GM23338 (cell line): Measurements from ENCODE around the gene TUBB2A. TPM values are rescaled to one million over a fixed set of nuclear protein-coding genes. Genes with fewer than 3 reads are reported as not detected.

Experiments used
- ATAC-seq: fragments of 200-7000 bp; cut with Tn5 transposase; 3 replicates; pipeline ENCODE4 v1.9.1; 2020
- DNase-seq: peaks from one replicate; pipeline ENCODE4 v3.0.0-alpha.2; 2015; ENCODE audit warnings: low spot score
- H2AFZ ChIP-seq: fragments of 200-600 bp; sonication (generic); 2 replicates; pipeline ENCODE4 v1.8.0; 2016; ENCODE audit warnings: antibody characterized with exemption, mild to moderate bottlenecking, moderate library complexity
- H3F3A ChIP-seq: fragments of 200-600 bp; sonication (generic); replicated peaks from 2 replicates; pipeline ENCODE4 v1.8.0; 2017; ENCODE audit warnings: antibody characterized with exemption, mixed run types, low read depth
- H3K27ac ChIP-seq: fragments of 200-600 bp; sonication (generic); 2 replicates; pipeline ENCODE4 v1.6.1; 2016; ENCODE audit warnings: low read depth
- H3K27me3 ChIP-seq: fragments of 200-600 bp; sonication (generic); 2 replicates; pipeline ENCODE4 v1.8.0; 2016; ENCODE audit warnings: mild to moderate bottlenecking, mixed run types, moderate library complexity; ENCODE audit not compliant: insufficient read depth
- H3K36me3 ChIP-seq: fragments of 200-600 bp; sonication (generic); 2 replicates; pipeline ENCODE4 v1.8.0; 2016; ENCODE audit warnings: mild to moderate bottlenecking; ENCODE audit not compliant: insufficient read depth
- H3K4me1 ChIP-seq: fragments of 200-600 bp; sonication (generic); 2 replicates; pipeline ENCODE4 v1.8.0; 2016; ENCODE audit warnings: mild to moderate bottlenecking, moderate library complexity; ENCODE audit not compliant: insufficient read depth
- H3K4me2 ChIP-seq: fragments of 200-600 bp; sonication (generic); 2 replicates; pipeline ENCODE4 v1.7.1; 2017; ENCODE audit warnings: mixed run types
- H3K4me3 ChIP-seq: fragments of 200-600 bp; sonication (generic); 2 replicates; pipeline ENCODE4 v1.6.1; 2016; ENCODE audit warnings: mixed run types
- H3K79me2 ChIP-seq: fragments of 200-600 bp; sonication (generic); replicated peaks from 2 replicates; pipeline ENCODE4 v1.8.0; 2017; ENCODE audit warnings: mild to moderate bottlenecking; ENCODE audit not compliant: insufficient read depth
- H3K9me2 ChIP-seq: fragments of 200-600 bp; sonication (generic); 2 replicates; pipeline ENCODE4 v1.8.0; 2017; ENCODE audit not compliant: insufficient read depth
- H4K20me1 ChIP-seq: fragments of 200-600 bp; sonication (generic); replicated peaks from 2 replicates; pipeline ENCODE4 v1.8.0; 2017; ENCODE audit warnings: mild to moderate bottlenecking; ENCODE audit not compliant: insufficient read depth
- H3K27ac Mint-ChIP-seq: 2 replicates; pipeline ENCODE4 v1.8.0; 2020; ENCODE audit warnings: inconsistent platforms, mild to moderate bottlenecking, moderate library complexity, mixed read lengths
- H3K27me3 Mint-ChIP-seq: 3 replicates; pipeline ENCODE4 v1.8.0; 2022; ENCODE audit warnings: low read depth, mild to moderate bottlenecking, moderate library complexity, mixed read lengths, inconsistent platforms; ENCODE audit not compliant: insufficient read depth, poor library complexity
- H3K36me3 Mint-ChIP-seq: 3 replicates; pipeline ENCODE4 v1.8.0; 2021; ENCODE audit warnings: low read depth, mild to moderate bottlenecking, inconsistent platforms, moderate library complexity, mixed read lengths
- H3K4me1 Mint-ChIP-seq: 3 replicates; pipeline ENCODE4 v1.8.0; 2020; ENCODE audit warnings: mild to moderate bottlenecking, inconsistent platforms, mixed read lengths
- H3K4me3 Mint-ChIP-seq: 3 replicates; pipeline ENCODE4 v1.8.0; 2021; ENCODE audit warnings: moderate library complexity, mild to moderate bottlenecking, inconsistent platforms, mixed read lengths
- H3K9me3 Mint-ChIP-seq: 3 replicates; pipeline ENCODE4 v1.8.0; 2020; ENCODE audit warnings: moderate library complexity, mild to moderate bottlenecking, inconsistent platforms, mixed read lengths
- CTCF ChIP-seq, 2 experiments: fragments of 200-600 bp in 1 of 2; sonication (generic) in 1 of 2; conservative IDR thresholded peaks; 2 replicates each; pipeline versions ENCODE4 v1.5.1 to v1.6.1; 2016 to 2017; ENCODE audit warnings: antibody characterized with exemption in 2 of 2, low read depth in 2 of 2, mild to moderate bottlenecking in 2 of 2, moderate library complexity in 1 of 2
- EZH2phosphoT487 ChIP-seq: fragments of 200-600 bp; sonication (generic); IDR thresholded peaks from one replicate; pipeline ENCODE4 v1.8.1; 2018; ENCODE audit warnings: antibody characterized with exemption; ENCODE audit not compliant: unreplicated experiment
- REST ChIP-seq: IDR thresholded peaks from one replicate; pipeline ENCODE4 v1.6.1; 2018; ENCODE audit warnings: antibody characterized with exemption; ENCODE audit not compliant: unreplicated experiment
- STAT1 ChIP-seq: IDR thresholded peaks from one replicate; pipeline ENCODE4 v1.6.1; 2016; ENCODE audit warnings: antibody characterized with exemption; ENCODE audit not compliant: unreplicated experiment
- ZNF114 ChIP-seq: fragments of 250-450 bp; sonication (Bioruptor Pico); IDR thresholded peaks from 2 replicates; pipeline ENCODE4 v1.5.0; 2020; ENCODE audit warnings: mild to moderate bottlenecking, moderate library complexity
- ZNF331 ChIP-seq: fragments of 250-450 bp; sonication (Bioruptor Pico); IDR thresholded peaks from 2 replicates; pipeline ENCODE4 v1.5.0; 2020; ENCODE audit warnings: low read depth, mild to moderate bottlenecking, moderate library complexity
- polyA plus RNA-seq: library from polyadenylated mRNA; unstranded; fragments of >200 nt; fragmentation: Nextera tagmentation; extraction: Ambion mirVana; gene quantifications from 2 replicates; pipeline ENCODE4 v1.2.1, GENCODE V29; 2016
- total RNA-seq: library from RNA; depleted of rRNA; stranded (reverse); fragments of >200 nt; shearing (Covaris generic); gene quantifications from 2 replicates; pipeline ENCODE4 v1.2.3, GENCODE V29; 2014

TUBB2A gene
- total and polyA plus RNA-seq, 2 experiments from 2014 or later: 305 to 376 TPM

- peak; percentile 56 for ATAC-seq
- peaks cover 20% of the 10 kb centered on the region for H3K4me1 Mint-ChIP-seq
- H3K36me3 ChIP-seq: peaks cover 17% of the 10 kb centered on the region
Measured at GRCh38 chr6:3143158-3143557, 14.2 kb downstream of the TUBB2A start.

More at GRCh38 chr6:3143158-3143557, 14.2 kb downstream of the TUBB2A start:
- Histone ChIP-seq H3K79me2 (no peaks in the 10 kb centered on the region; the same call in 1 of the 2 replicates), H3K9me2 (no peaks in the 10 kb centered on the region), H4K20me1 (no peaks in the 10 kb centered on the region), H3K4me2 (no peak overlapping the region), H3K4me1 (peaks cover 15% of the 10 kb centered on the region), H3K27me3 (no peaks in the 10 kb centered on the region), H2AFZ (no peak overlapping the region), H3K4me3 (no peak overlapping the region), H3F3A (peaks cover 18% of the 10 kb centered on the region; the same call in 1 of the 2 replicates), H3K27ac (peak overlapping the region; percentile 72)
- no peak for DNase-seq
- Mint-ChIP-seq H3K27me3 (peaks cover 14% of the 10 kb centered on the region), H3K4me3 (no peak overlapping the region; the same call in 2 of the 3 replicates), H3K9me3 (peaks cover 9% of the 10 kb centered on the region), H3K36me3 (peaks cover 76% of the 10 kb centered on the region), H3K27ac (peak overlapping the region; percentile 89)
- no peak for TF ChIP-seq STAT1
- TF ChIP-seq CTCF (conservative IDR thresholded peaks at IDR 0.05; ENCODE audit: low read depth in 2 of 2): no peak
- no peak for TF ChIP-seq ZNF331 (CRISPR knock-in tag)
- TF ChIP-seq ZNF114: no peak
- TF ChIP-seq REST: no peak
- no peak for TF ChIP-seq EZH2phosphoT487
